NOMO-1 treated with dmso at 0.1 percent for 144 hours (cell line): Measurements from ENCODE around the gene REC114.

Experiments
- DNase-seq: peaks from one replicate; lab custom pipeline; 2025; ENCODE audit not compliant: unreplicated experiment; lab: John Stamatoyannopoulos, UW

The REC114 gene

GRCh38 chr15:73601451-73602445 lies 158.8 kb downstream of the REC114 start:
- DNase-seq = peak; percentile 21

GRCh38 chr15:73602446-73602843 lies 159.5 kb downstream of the REC114 start:
- no peak for DNase-seq

DNA sequence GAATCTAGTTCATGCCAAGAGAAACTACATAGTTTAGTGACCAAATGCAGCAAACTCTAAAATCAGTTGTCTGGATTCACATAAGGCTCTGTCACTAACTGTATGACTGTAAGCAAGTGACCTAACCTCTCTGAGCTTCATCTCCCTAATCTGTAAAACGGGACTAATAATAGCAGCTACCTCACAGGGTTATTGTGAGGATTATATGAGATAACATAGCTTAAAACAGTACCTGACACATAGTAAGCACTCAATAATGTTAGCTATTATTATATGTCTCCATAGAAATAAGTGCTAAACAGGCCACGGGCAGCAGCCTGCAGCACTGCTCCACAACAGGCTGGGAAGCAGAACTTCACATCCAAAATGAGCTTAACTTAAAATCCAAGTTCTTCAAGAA lies 160.0 kb downstream of the REC114 start:
- no peak for DNase-seq

DNA sequence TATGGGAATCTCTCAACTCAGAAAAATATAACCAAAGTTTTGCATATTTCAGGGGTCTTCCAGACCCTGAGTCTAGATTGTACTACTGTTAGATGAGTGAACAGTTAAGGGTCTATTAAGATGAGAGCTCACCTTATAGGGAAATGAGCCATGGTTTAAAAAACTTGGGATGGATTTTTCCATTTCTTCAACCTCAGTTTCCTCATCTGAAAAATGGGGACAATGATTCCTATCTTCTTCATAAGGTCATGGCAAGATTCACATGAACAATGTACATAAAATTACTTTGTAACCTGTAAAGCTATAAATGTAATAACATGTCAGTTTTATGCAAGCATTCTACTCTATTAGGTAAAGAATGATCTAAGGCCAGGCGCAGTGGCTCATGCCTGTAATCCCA lies 161.5 kb downstream of the REC114 start:
- DNase-seq = no peak

DNA sequence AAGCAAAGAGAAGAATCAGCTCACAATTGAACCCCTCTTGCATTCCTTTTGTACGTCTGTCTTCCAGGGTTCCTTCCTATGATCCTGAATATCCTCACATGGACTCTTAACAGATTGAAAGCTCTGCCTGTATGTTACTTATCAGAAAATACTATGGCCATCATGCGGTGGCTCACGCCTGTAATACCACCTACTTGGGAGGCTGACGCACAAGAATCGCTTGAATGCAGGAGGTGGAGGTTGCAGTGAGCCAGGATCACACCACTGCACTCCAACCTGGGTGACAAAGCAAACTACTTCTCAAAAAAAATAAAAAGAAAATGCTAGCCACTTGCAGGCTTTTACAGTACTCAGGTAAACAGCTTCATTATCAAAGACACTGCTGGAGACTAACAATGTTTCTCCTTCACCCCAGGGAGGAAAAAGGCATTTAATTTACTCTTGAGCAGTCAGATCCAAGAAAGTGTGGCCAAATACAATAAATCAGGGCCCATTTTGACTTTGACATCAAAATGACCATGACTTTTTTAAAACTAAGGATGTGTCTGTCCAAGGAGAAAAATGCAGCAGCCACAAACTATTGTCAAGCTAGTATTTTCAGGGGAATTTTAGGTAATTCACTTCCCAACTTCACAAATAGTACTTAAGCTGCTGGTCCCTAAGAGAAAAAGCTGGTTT lies 162.9 kb downstream of the REC114 start:
- DNase-seq = no peak

DNA sequence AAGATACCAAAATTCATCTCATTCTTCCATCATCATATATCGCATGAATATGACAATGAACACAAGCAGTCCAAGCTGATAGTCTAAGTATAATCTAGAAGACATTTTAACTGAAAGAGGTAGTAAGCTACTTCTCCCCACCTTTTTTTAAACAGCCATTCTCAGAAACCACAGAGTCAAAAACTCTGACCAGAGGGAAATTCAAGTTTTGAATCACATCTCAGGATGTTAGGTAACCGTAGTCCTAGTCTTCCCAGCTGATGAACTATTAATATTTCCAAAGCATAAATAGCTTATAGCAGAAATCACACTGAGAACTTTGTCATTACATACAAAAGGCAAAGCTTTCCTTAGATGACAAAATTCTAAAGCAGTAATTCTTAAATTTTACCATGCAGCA lies 164.4 kb downstream of the REC114 start:
- no peak for DNase-seq

DNA sequence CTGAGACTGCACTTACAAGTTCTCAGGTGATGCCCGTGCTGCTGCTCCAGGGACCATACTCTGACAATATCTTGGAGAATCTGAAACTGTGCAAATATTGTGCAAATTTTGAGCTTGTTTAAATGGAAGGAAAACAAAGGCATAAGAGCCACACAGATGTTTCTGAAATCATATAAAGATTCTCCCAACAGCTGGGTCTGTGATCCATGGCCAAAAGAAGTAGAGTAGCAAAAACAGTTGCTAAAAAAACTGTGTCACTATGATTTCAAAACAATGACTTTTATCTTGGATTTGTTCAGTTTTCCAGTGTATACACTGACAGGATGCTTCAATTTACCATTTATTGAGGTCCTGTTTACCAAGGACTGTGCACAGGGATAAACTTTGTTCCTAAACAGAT lies 164.9 kb downstream of the REC114 start:
- DNase-seq = no peak

DNA sequence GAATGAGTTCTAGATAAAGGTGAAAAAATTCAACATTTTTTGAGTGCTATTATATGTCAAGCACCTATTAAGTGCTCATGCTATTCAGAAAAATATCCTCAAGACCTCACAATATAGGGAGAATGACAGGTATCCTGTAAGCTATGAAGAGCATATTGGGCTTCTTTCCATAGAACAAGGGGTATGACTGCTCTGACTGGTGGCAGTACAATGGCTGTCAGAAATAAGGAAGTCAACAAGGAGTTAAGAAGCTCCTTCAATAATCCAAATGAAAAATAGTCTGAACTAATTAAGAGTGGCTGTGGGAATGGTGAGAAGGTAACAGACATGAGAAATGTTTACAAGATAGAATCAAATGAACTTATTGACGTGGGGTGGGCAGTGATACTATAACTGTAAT lies 165.5 kb downstream of the REC114 start:
- DNase-seq = no peak

GRCh38 chr15:73608941-73609340 lies 166.0 kb downstream of the REC114 start:
- no peak for DNase-seq
